ENCODE measurements around the gene AKAP13. TPM values are rescaled to one million over a fixed set of nuclear protein-coding genes. Genes with fewer than 3 reads are reported as not detected.

AKAP13 gene
- polyA plus RNA-seq, 1 experiment, result 13.6 TPM

DNA sequence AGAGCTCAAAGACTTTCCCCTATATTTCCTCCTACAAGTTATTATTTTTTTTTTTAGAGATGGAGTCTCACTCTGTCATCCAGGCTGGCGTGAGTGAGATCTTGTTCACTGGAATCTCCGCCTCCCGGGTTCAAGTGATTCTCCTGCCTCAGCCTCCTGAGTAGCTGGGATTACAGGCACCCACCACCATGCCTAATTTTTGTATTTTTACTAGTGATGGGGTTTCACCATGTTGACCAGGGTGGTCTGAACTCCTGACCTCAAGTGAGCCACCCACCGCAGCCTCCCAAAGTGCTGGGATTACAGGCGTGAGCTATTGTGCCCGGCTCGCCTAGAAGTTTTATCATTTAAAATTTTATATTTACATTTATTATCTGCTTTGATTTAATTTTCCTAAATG is 5.9 kb downstream of the AKAP13 start:
- ChIA-PET POLR2A (no interaction called here), CTCF (interaction anchor here (1.2 kb wide), 1 partner anchor 99 kb away, joined by 3 read pairs; no protein-coding TSS in a partner anchor)
- TF ChIP-seq, protein P1, sequence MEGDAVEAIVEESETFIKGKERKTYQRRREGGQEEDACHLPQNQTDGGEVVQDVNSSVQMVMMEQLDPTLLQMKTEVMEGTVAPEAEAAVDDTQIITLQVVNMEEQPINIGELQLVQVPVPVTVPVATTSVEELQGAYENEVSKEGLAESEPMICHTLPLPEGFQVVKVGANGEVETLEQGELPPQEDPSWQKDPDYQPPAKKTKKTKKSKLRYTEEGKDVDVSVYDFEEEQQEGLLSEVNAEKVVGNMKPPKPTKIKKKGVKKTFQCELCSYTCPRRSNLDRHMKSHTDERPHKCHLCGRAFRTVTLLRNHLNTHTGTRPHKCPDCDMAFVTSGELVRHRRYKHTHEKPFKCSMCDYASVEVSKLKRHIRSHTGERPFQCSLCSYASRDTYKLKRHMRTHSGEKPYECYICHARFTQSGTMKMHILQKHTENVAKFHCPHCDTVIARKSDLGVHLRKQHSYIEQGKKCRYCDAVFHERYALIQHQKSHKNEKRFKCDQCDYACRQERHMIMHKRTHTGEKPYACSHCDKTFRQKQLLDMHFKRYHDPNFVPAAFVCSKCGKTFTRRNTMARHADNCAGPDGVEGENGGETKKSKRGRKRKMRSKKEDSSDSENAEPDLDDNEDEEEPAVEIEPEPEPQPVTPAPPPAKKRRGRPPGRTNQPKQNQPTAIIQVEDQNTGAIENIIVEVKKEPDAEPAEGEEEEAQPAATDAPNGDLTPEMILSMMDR (IDR thresholded peaks at IDR 0.05; ENCODE audit: insufficient read depth, low read depth, low read length), result no peak
- DNase-seq (ENCODE audit: low read depth), result no peak
- Histone ChIP-seq H3K27me3 (ENCODE audit: control insufficient read depth, insufficient read depth, low read length) (no peaks in the 10 kb centered on the region), H3K36me3 (ENCODE audit: control insufficient read depth, insufficient read depth, low read length) (0 out of 2 replicates have a peak, but pooled peaks cover 2% of the 10 kb centered on the region), H3K4me3 (ENCODE audit: low read depth, low read length) (no peak overlapping the region)

DNA sequence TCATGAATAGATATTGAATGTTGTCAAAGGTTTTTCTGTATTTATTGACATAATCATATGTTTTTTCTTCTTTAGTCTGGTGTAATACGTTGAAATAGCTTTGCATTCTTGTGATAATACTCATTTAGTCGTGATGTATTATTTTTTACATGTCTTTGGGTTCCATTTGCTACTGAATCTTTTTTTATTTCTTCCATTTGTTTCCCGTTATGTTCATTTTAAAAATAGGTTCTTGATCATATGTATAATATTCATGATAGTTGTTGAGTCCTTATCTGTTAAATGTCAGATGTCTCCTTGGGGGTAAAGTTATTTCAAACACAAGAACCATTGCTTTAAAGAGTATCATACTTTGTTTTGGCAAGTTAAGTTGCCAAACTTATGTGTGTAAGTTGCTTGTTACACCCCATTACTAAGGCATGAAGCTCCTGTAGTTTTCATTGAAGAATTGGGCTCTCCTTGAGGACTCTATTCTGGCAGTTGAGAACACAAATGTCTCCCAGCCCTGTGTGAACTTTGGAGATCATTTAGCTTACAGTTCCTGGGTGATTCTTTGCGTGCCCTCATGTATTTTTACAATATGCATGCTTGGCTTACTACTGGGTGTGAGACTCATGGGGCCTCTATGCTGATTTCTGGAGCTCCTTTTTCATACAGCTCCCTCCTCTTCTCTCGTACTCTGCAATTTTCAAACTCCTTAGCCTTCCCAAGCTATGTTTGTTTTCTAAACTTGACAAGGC is 8.3 kb downstream of the AKAP13 start:
- Histone ChIP-seq H3K36me3 (ENCODE audit: control insufficient read depth, insufficient read depth, low read length) (peaks cover 2% of the 10 kb centered on the region; the same call in 1 of the 2 replicates), H3K4me3 (ENCODE audit: low read depth, low read length) (no peak overlapping the region), H3K27me3 (ENCODE audit: control insufficient read depth, insufficient read depth, low read length) (no peaks in the 10 kb centered on the region)
- POLR2A ChIA-PET, result interaction anchor here (0.6 kb wide), 1 partner anchor 17 kb away, joined by 4 read pairs; no protein-coding TSS in a partner anchor
- no peak for DNase-seq (ENCODE audit: low read depth)
- CTCF ChIA-PET, result interaction anchor here (0.6 to 2.4 kb wide), 5 partner anchors 9 to 98 kb away, joined by 3 to 7 read pairs (median 3); no protein-coding TSS in a partner anchor
- TF ChIP-seq, protein P1 (IDR thresholded peaks at IDR 0.05; ENCODE audit: insufficient read depth, low read depth, low read length), result no peak

DNA sequence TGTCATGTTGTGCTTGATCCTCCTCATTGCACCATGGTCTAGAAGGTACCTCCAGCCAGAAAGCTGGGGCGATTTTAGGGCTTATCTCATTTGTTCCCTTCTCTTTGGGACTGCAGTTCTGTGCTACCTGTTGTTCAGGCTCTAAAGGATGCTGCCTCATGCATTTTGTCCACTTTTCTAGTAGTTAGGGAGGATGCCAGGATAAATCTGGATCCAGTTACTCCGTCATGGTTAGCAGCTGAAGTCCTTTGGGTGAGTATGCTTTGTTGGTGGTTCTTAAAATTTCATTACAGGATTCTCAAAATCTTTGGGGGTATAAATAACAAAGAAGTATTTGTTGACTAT is 8.9 kb downstream of the AKAP13 start:
- TF ChIP-seq, protein P1 (IDR thresholded peaks at IDR 0.05; ENCODE audit: insufficient read depth, low read depth, low read length), result no peak
- H3K36me3 ChIP-seq (ENCODE audit: control insufficient read depth, insufficient read depth, low read length), result peaks cover 2% of the 10 kb centered on the region; the same call in 1 of the 2 replicates
- ChIA-PET CTCF (interaction anchor here (0.6 to 2.4 kb wide), 5 partner anchors 8 to 99 kb away, joined by 3 to 7 read pairs (median 3); no protein-coding TSS in a partner anchor), POLR2A (no interaction called here)
- no peak overlapping the region for H3K4me3 ChIP-seq (ENCODE audit: low read depth, low read length)
- DNase-seq (ENCODE audit: low read depth), result no peak
- H3K27me3 ChIP-seq (ENCODE audit: control insufficient read depth, insufficient read depth, low read length), result no peaks in the 10 kb centered on the region

DNA sequence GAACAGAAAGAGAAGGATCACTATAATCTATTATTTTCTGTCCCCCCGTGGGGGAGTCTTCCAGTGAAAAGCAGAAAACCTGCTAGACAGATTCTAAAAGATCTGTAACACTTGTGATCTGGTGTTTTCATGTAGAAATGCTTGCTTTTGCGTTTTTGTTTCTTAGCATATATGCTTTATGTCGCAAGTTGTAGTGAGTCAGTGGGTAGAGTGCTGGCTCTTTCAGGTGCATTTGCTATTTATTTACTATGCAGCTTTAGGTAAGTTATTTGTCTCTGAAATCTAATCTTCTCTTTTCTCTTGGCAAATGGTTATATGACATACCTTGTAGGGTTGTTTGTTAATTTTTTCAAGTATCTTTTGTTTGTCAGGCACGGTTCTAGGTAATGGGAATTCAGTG is 9.4 kb downstream of the AKAP13 start:
- CTCF ChIA-PET, result interaction anchor here (1.1 to 2.4 kb wide), 2 partner anchors 12 to 59 kb away, joined by 3 to 7 read pairs; no protein-coding TSS in a partner anchor
- H3K4me3 ChIP-seq (ENCODE audit: low read depth, low read length), result no peak overlapping the region
- no peaks in the 10 kb centered on the region for H3K27me3 ChIP-seq (ENCODE audit: control insufficient read depth, insufficient read depth, low read length)
- POLR2A ChIA-PET, result no interaction called here
- TF ChIP-seq, protein P1 (IDR thresholded peaks at IDR 0.05; ENCODE audit: insufficient read depth, low read depth, low read length), result no peak
- no peak for DNase-seq (ENCODE audit: low read depth)
- peaks cover 2% of the 10 kb centered on the region; the same call in 1 of the 2 replicates for H3K36me3 ChIP-seq (ENCODE audit: control insufficient read depth, insufficient read depth, low read length)

DNA sequence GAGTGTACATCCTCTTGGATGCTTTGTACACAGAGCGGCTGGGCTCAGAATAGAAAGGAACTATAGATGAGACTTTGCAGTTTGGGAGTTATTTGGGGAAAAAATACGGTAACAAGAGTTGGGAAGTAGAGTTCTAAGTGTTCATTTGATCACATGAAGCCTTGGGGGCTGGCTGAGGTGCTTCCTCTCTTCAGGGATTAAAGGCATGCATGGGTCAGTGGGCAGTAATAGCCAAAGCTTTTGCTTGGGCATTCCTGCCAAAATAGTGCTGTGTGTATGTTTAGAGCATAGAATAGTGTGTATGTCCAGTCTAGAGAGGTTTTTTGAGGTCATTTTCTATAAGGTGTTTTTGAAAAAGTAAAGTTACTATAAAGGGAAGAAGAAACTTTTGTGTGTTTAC is 12.8 kb downstream of the AKAP13 start:
- Histone ChIP-seq H3K27me3 (ENCODE audit: control insufficient read depth, insufficient read depth, low read length) (no peaks in the 10 kb centered on the region), H3K4me3 (ENCODE audit: low read depth, low read length) (no peak overlapping the region), H3K36me3 (ENCODE audit: control insufficient read depth, insufficient read depth, low read length) (no peaks in the 10 kb centered on the region; the same call in 1 of the 2 replicates)
- TF ChIP-seq, protein P1 (IDR thresholded peaks at IDR 0.05; ENCODE audit: insufficient read depth, low read depth, low read length), result no peak
- DNase-seq (ENCODE audit: low read depth), result no peak
- ChIA-PET POLR2A (no interaction called here), CTCF (interaction anchor here (1.5 kb wide), 1 partner anchor 10 kb away, joined by 6 read pairs; no protein-coding TSS in a partner anchor)

Data from BJ (cell line).